Colonic mucosa (tissue), 4 donors: ENCODE data around the gene GABARAP. TPM values are rescaled to one million over a fixed set of nuclear protein-coding genes. Genes with fewer than 3 reads are reported as not detected.

Source experiments
- DNase-seq: peaks from one replicate; pipeline ENCODE4 v3.0.0-alpha.2; 2020
- H3K27ac ChIP-seq: fragments of 200-600 bp; one replicate; pipeline ENCODE4 v1.8.0; 2021
- H3K27me3 ChIP-seq: fragments of 200-600 bp; one replicate; pipeline ENCODE4 v1.8.0; 2021
- H3K36me3 ChIP-seq: fragments of 200-600 bp; one replicate; pipeline ENCODE4 v1.8.0; 2021
- H3K4me1 ChIP-seq: fragments of 200-600 bp; one replicate; pipeline ENCODE4 v1.8.0; 2021; ENCODE audit warnings: mild to moderate bottlenecking
- H3K4me3 ChIP-seq: fragments of 200-600 bp; one replicate; pipeline ENCODE4 v1.8.0; 2021
- H3K9ac ChIP-seq, 2 donors: one replicate each; pipeline ENCODE4 v1.7.0; 2013; ENCODE audit warnings: control low read depth in 2 of 2, low read depth in 2 of 2, low read length in 2 of 2
- H3K9me3 ChIP-seq: fragments of 200-600 bp; one replicate; pipeline ENCODE4 v1.8.0; 2021
- intact Hi-C: fragments of 100-400 bp; cut with DNase I; formaldehyde crosslinking; loops from one replicate; pipeline ENCODE4 v1.14.1; 2022
- microRNA-seq: library from miRNA; unstranded; fragments of <30 nt; microRNA quantifications from one replicate; pipeline ENCODE4, GENCODE V29; 2019
- total RNA-seq, 2 donors: library from RNA; stranded (reverse); fragmentation: NEBNext Ultra II Directional in 1 of 2; extraction: Animal tissue kit (Norgen Biotek cat#: 25700) in 1 of 2; gene quantifications; one replicate each; pipeline ENCODE4 v1.2.1, GENCODE V29; 2021
- TF ChIP-seq, protein P1 (sequence below): fragments of 200-600 bp; IDR thresholded peaks from one replicate; pipeline ENCODE4 v1.8.0; 2022; ENCODE audit warnings: antibody characterized with exemption, mild to moderate bottlenecking
- donor health status: healthy.
- donor health status: DM: no; HTN: no; CAD: no.
- donor health status: DM: no; HTN: no; CAD: no.

Gene GABARAP
- total RNA-seq, 2 donors from 2014 or later, result 378 to 513 TPM

DNA sequence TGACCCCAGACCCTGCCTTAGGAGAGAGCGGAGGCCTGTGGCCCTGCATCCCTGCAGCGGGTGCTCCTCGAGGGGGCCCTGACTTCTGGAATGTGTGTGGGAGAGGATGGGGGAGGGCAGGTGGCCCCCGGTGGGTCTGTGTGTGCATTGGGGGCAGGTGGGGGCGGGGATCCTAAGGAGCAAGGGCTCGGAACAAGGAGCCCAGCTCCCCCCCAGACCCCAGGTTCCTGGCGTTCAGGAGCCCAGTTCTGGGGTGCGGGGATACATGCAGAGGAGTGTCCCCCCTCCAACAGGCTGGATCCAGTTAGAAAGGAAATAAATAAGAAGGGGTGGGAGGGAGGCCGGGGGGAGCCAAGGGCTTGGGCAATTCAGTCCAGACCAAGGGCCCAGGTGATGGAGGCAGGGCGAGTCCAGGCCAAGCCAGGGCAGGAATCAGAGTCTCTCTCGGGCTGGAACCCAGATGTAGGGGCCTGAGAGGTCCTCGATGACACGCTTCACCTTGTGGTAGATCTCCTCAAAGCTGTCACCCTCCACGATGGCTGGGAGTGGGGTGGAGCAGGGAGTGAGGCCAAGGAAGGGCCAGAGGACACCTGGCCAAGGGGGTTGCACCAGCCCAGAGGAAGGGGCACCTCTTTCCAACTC, 51.9 kb downstream of the GABARAP start:
- DNase-seq, result no peak
- H3K27ac ChIP-seq, result no peak overlapping the region
- no peaks in the 10 kb centered on the region for H3K27me3 ChIP-seq
- H3K36me3 ChIP-seq, result no peaks in the 10 kb centered on the region
- H3K4me1 ChIP-seq, result no peaks in the 10 kb centered on the region
- H3K4me3 ChIP-seq, result no peak overlapping the region
- intact Hi-C loops, result no loop called here
- H3K9me3 ChIP-seq, result no peaks in the 10 kb centered on the region
- TF ChIP-seq, protein P1, sequence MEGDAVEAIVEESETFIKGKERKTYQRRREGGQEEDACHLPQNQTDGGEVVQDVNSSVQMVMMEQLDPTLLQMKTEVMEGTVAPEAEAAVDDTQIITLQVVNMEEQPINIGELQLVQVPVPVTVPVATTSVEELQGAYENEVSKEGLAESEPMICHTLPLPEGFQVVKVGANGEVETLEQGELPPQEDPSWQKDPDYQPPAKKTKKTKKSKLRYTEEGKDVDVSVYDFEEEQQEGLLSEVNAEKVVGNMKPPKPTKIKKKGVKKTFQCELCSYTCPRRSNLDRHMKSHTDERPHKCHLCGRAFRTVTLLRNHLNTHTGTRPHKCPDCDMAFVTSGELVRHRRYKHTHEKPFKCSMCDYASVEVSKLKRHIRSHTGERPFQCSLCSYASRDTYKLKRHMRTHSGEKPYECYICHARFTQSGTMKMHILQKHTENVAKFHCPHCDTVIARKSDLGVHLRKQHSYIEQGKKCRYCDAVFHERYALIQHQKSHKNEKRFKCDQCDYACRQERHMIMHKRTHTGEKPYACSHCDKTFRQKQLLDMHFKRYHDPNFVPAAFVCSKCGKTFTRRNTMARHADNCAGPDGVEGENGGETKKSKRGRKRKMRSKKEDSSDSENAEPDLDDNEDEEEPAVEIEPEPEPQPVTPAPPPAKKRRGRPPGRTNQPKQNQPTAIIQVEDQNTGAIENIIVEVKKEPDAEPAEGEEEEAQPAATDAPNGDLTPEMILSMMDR, result no peak
- no peak overlapping the region for H3K9ac ChIP-seq

Small RNAs within 50 kb of the gene (microRNA-seq; reads per million reads assigned to microRNA genes)
- gene MIR324, result 1,490 reads per million, percentile 83 among the genes with 10 or more reads in this experiment

Other genes starting within 250 kb of the GABARAP start
- gene ALOX12, start 246.4 kb downstream of the GABARAP start, total RNA-seq, result 1 to 10 TPM in 1 of 2 donors, not detected in 1; 2.0 TPM
- gene RNASEK, start 229.8 kb downstream of the GABARAP start, total RNA-seq, result 100 to 1,000 TPM; 190 to 204 TPM
- gene BCL6B, start 219.4 kb downstream of the GABARAP start, total RNA-seq, result 1 to 10 TPM in 1 of 2 donors, under 1 TPM in 1; 0.89 to 7.3 TPM
- 10 to 100 TPM; 11.0 to 13.9 TPM for gene SLC16A13, start 206.4 kb downstream of the GABARAP start, total RNA-seq
- under 1 TPM; 0.22 to 0.40 TPM for gene SLC16A11, start 198.4 kb downstream of the GABARAP start, total RNA-seq
- gene CLEC10A, start 162.2 kb downstream of the GABARAP start, total RNA-seq, result 1 to 10 TPM in 1 of 2 donors, under 1 TPM in 1; 0.96 to 9.7 TPM
- gene ASGR2, start 127.6 kb downstream of the GABARAP start, total RNA-seq, result under 1 TPM; 0.45 to 0.49 TPM
- gene ASGR1, start 63.1 kb downstream of the GABARAP start, total RNA-seq, result 1 to 10 TPM in 1 of 2 donors, under 1 TPM in 1; 0.47 to 1.1 TPM
- gene DLG4, start 22.6 kb downstream of the GABARAP start, total RNA-seq, result 1 to 10 TPM; 4.8 to 5.6 TPM
- gene ACADVL, start 22.5 kb downstream of the GABARAP start, total RNA-seq, result 100 to 1,000 TPM; 606 to 859 TPM
- 10 to 100 TPM; 32.4 to 42.4 TPM for gene DVL2, start 7.9 kb downstream of the GABARAP start, total RNA-seq
- gene PHF23, start 3.0 kb downstream of the GABARAP start, total RNA-seq, result 10 to 100 TPM; 29.8 to 38.6 TPM
- gene CTDNEP1, start 9.3 kb upstream of the GABARAP start, total RNA-seq, result 100 to 1,000 TPM; 124 to 145 TPM
- 10 to 100 TPM; 34.4 to 77.9 TPM for gene ELP5, start 9.8 kb upstream of the GABARAP start, total RNA-seq
- 100 to 1,000 TPM; 798 to 919 TPM for gene CLDN7, start 20.0 kb upstream of the GABARAP start, total RNA-seq
- 1 to 10 TPM; 1.9 to 5.7 TPM for gene SLC2A4, start 39.3 kb upstream of the GABARAP start, total RNA-seq
- 10 to 100 TPM; 22.1 to 40.4 TPM for gene YBX2, start 52.2 kb upstream of the GABARAP start, total RNA-seq
- 100 to 1,000 TPM; 367 to 917 TPM for gene EIF5A, start 65.2 kb upstream of the GABARAP start, total RNA-seq
- gene GPS2, start 72.9 kb upstream of the GABARAP start, total RNA-seq, result 10 to 100 TPM; 53.8 to 85.7 TPM
- gene NEURL4, start 86.9 kb upstream of the GABARAP start, total RNA-seq, result 10 to 100 TPM; 30.2 to 55.8 TPM
- 10 to 100 TPM in 1 of 2 donors, 1 to 10 TPM in 1; 7.4 to 12.1 TPM for gene ACAP1, start 94.1 kb upstream of the GABARAP start, total RNA-seq
- gene KCTD11, start 109.7 kb upstream of the GABARAP start, total RNA-seq, result 10 to 100 TPM in 1 of 2 donors, 1 to 10 TPM in 1; 5.6 to 12.6 TPM
- gene TMEM95, start 112.7 kb upstream of the GABARAP start, total RNA-seq, result not detected
- gene TNK1, start 138.6 kb upstream of the GABARAP start, total RNA-seq, result 10 to 100 TPM; 18.0 to 22.6 TPM
- gene PLSCR3, start 152.1 kb upstream of the GABARAP start, total RNA-seq, result 10 to 100 TPM; 11.0 to 12.0 TPM
- 100 to 1,000 TPM in 1 of 2 donors, 10 to 100 TPM in 1; 88.2 to 101 TPM for gene TMEM256, start 161.6 kb upstream of the GABARAP start, total RNA-seq
- gene NLGN2, start 165.4 kb upstream of the GABARAP start, total RNA-seq, result 1 to 10 TPM; 2.5 to 5.0 TPM
- not detected for gene SPEM1, start 177.9 kb upstream of the GABARAP start, total RNA-seq
- gene SPEM2, start 183.2 kb upstream of the GABARAP start, total RNA-seq, result not detected
- not detected for gene SPEM3, start 186.4 kb upstream of the GABARAP start, total RNA-seq
- 10 to 100 TPM; 20.4 to 20.6 TPM for gene TMEM102, start 193.0 kb upstream of the GABARAP start, total RNA-seq
- gene FGF11, start 197.1 kb upstream of the GABARAP start, total RNA-seq, result 1 to 10 TPM; 1.2 to 1.6 TPM
- gene CHRNB1, start 202.6 kb upstream of the GABARAP start, total RNA-seq, result 1 to 10 TPM; 4.3 to 6.1 TPM
- gene ZBTB4, start 237.2 kb upstream of the GABARAP start, total RNA-seq, result 10 to 100 TPM; 12.9 to 26.7 TPM
- gene SLC35G6, start 239.0 kb upstream of the GABARAP start, total RNA-seq, result not detected
- gene POLR2A, start 241.9 kb upstream of the GABARAP start, total RNA-seq, result 100 to 1,000 TPM in 1 of 2 donors, 10 to 100 TPM in 1; 73.5 to 137 TPM